ENCODE data around the gene CCL26.

DNA sequence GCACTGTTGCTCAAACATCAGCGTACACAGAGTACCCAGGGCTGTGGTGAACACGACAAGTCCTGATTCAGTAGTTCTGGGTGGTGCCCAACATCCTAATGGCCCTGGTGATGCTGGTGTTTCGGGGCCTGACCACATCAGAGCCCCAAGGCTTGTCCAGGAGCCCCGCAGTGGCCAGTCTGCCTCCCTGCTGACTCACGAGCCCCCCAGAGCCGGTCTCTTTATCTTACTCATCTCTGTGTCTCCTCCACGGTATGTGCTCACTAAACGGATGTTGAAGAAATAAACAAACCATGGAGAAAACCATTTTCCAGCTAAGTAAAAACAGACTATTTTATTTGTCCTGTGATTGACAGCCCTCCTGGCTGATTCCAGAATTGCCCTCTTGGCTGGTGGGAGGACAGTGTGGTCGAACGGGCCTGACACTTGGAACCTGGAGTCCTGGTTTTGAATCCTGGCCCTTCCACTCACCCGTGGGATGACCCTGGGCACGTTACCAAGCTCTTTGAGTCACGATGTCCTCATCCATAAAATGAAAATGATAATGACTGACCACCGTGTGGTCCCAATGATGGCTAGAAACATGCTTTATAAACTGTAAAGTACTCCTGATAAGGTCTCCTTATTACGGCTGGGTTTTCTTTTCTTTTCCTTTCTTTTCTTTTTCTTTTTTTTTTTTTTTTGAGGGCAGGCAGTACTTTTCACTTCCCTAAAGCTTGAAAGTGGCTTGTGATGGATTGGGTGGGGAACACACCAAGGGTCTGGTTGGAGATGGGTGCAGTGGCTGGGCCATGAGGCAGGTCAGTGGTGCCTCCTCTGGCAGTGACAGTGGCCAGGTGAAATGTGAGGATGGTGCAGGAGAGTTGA lies 39.0 kb downstream of the CCL26 start:
- TF ChIP-seq SMAD1 (IDR thresholded peaks at IDR 0.05; ENCODE audit: low read depth, low read length, partially characterized antibody) (no peak), TEAD2 (tag; IDR thresholded peaks at IDR 0.05) (no peak), EZH2 (IDR thresholded peaks at IDR 0.05; ENCODE audit: borderline replicate concordance, low read depth, low read length) (no peak), POLR2AphosphoS5 (IDR thresholded peaks at IDR 0.05; ENCODE audit: control insufficient read depth, insufficient read depth, low read depth, low read length) (no peak), RAD51 (IDR thresholded peaks at IDR 0.05; ENCODE audit: borderline replicate concordance, low read depth) (no peak), JUN (IDR thresholded peaks at IDR 0.05; ENCODE audit: borderline replicate concordance, low read depth, low read length) (peak; percentile 61; the same call in 1 of the 2 replicates), JUN (CRISPR knock-in tag; IDR thresholded peaks at IDR 0.05; ENCODE audit: borderline replicate concordance) (no peak), BRCA1 (IDR thresholded peaks at IDR 0.05) (no peak), BRCA1 (CRISPR knock-in tag; IDR thresholded peaks at IDR 0.05) (no peak)
- TF ChIP-seq, protein P1, sequence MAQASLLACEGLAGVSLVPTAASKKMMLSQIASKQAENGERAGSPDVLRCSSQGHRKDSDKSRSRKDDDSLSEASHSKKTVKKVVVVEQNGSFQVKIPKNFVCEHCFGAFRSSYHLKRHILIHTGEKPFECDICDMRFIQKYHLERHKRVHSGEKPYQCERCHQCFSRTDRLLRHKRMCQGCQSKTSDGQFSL (CRISPR knock-in tag; IDR thresholded peaks at IDR 0.05) = no peak
- TF ChIP-seq, protein P1 (tag; IDR thresholded peaks at IDR 0.05) = no peak
